Ascending aorta (tissue), 2 donors: ENCODE data around the gene SIMC1. TPM values are rescaled to one million over a fixed set of nuclear protein-coding genes. Genes with fewer than 3 reads are reported as not detected.

Experiments
- DNase-seq, 2 donors: peaks; one replicate each; pipeline ENCODE4 v3.0.0-alpha.2; 2019; ENCODE audit warnings: low spot score in 2 of 2
- H3K27ac ChIP-seq, 2 donors: fragments of 200-600 bp; sonication (generic); one replicate each; pipeline ENCODE4 v1.5.1; 2016 to 2017; ENCODE audit warnings: mild to moderate bottlenecking in 1 of 2
- H3K27me3 ChIP-seq: fragments of 200-600 bp; sonication (generic); one replicate; pipeline ENCODE4 v1.5.1; 2017
- H3K36me3 ChIP-seq, 2 donors: fragments of 200-600 bp; sonication (generic); one replicate each; pipeline ENCODE4 v1.5.1; 2016
- H3K4me1 ChIP-seq, 2 donors: fragments of 200-600 bp; sonication (generic); one replicate each; pipeline ENCODE4 v1.5.1; 2016 to 2017; ENCODE audit warnings: mild to moderate bottlenecking in 1 of 2
- H3K4me3 ChIP-seq, 2 donors: fragments of 200-600 bp; sonication (generic); one replicate each; pipeline ENCODE4 v1.5.1; 2016 to 2017; ENCODE audit warnings: mild to moderate bottlenecking in 1 of 2
- H3K9me3 ChIP-seq, 2 donors: fragments of 200-600 bp; sonication (generic); one replicate each; pipeline ENCODE4 v1.5.1; 2016
- CTCF ChIP-seq, 3 experiments: fragments of 200-600 bp in 2 of 3; fragments of 450-650 bp in 1 of 3; sonication (generic) in 2 of 3; IDR thresholded peaks; one replicate each; pipeline ENCODE4 v1.5.1; 2016 to 2019; ENCODE audit warnings: antibody characterized with exemption in 3 of 3, mild to moderate bottlenecking in 1 of 3, moderate library complexity in 1 of 3
- intact Hi-C: fragments of 100-400 bp; cut with DNase I; formaldehyde crosslinking; loops from one replicate; pipeline ENCODE4 v1.15.1; 2023
- total RNA-seq: library from RNA; depleted of rRNA; stranded (reverse); fragments of >200 nt; gene quantifications from one replicate; pipeline ENCODE4 v1.1.0, GENCODE V29; 2016

The SIMC1 gene
- total RNA-seq, 1 donor from 2014 or later: 3.7 TPM

DNA sequence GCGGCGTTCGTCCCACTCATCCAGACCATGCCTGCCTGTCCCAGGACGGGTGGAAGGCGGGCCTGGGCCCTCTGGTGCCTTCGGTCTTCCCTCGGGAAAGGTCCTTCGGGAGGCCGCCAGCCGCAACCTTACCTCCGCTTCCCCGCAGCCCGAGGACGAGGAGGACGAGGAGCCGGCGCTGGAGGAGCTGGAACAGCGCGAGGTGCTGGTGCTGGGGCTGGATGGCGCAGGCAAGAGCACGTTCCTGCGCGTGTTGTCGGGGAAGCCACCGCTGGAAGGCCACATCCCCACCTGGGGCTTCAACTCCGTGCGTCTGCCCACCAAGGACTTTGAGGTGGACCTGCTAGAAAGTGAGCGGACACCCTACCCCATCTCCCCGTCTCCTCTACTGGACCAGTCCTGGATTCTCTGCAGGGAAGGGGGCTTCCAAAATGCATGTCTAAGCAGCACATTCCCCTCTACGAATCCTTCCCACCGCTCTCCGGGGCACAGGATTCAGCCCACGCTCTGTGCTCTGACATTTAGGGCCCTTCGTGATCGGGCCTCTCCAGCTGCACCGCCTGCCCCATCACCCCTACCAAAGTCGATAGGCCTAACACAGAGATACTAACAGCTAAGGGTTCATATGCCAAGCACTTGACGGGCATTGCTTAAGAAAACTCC is 128.1 kb downstream of the SIMC1 start:
- intact Hi-C loops: no loop called here
- Histone ChIP-seq H3K36me3 (peaks cover 0 to 15% of the 10 kb centered on the region in 2 donors), H3K27me3 (no peaks in the 10 kb centered on the region), H3K27ac (peak overlapping the region; percentile 76 to 79), H3K4me1 (peaks cover 0 to 8% of the 10 kb centered on the region in 2 donors), H3K9me3 (no peaks in the 10 kb centered on the region), H3K4me3 (peak overlapping the region; percentile 80 to 95)
- DNase-seq: no peak
- TF ChIP-seq CTCF (IDR thresholded peaks at IDR 0.05): no peak

GRCh38 chr5:176368726-176369125 is 130.5 kb downstream of the SIMC1 start:
- H3K4me1 ChIP-seq: peaks cover 0 to 8% of the 10 kb centered on the region in 2 donors
- no peak for DNase-seq
- no peaks in the 10 kb centered on the region for H3K27me3 ChIP-seq
- intact Hi-C loops: no loop called here
- H3K27ac ChIP-seq: no peak overlapping the region
- H3K4me3 ChIP-seq: no peak overlapping the region
- H3K36me3 ChIP-seq: peaks cover 0 to 26% of the 10 kb centered on the region in 2 donors
- H3K9me3 ChIP-seq: no peaks in the 10 kb centered on the region
- no peak for TF ChIP-seq CTCF (IDR thresholded peaks at IDR 0.05)

- Histone ChIP-seq H3K36me3 (peaks cover 0 to 26% of the 10 kb centered on the region in 2 donors), H3K4me1 (peaks cover 0 to 4% of the 10 kb centered on the region in 2 donors)
- intact Hi-C loops: no loop called here
Observed at GRCh38 chr5:176369934-176370711, 131.9 kb downstream of the SIMC1 start.

DNA sequence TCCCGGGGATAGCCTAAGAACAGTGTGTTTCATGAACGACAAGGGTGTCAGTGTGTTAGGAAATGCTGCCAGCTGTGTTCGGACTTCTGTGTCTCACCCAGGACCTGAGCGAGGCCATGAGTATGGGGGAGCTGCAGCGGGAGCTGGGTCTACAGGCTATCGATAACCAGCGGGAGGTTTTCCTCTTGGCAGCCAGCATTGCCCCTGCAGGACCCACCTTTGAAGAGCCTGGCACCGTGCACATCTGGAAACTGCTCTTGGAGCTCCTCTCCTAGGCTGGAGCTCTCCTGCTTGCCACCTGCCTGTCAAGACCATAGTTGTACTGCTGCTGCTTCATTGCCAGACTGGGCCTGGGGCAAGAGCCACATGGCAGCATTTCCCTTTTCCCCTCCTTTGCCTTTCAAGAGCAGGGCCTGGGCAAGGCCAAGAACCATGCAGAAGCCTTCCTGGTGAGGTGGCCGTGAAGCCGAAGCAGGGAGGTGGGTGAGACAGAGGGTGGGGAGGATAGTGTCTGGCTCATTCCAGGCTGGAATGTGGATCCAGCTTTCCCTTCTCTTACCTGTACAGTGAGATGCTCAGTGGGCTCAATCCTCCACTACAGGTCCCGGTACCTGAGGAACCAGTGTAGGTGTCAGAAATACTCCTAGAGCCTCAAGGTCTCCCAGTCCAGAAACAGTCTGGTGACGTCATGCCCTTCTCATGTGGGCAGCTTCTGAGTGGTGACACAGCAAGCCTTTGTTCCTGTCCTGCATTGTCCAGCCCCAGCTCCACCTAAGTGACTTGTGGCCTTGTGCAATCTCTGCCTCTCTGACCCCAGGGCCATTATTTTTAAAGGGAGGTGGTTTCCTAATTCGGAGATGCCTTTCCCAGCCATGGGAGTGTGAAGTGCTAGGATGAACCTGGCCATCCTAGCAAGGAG is 133.7 kb downstream of the SIMC1 start:
- intact Hi-C loops: no loop called here
- Histone ChIP-seq H3K27ac (no peak overlapping the region), H3K4me1 (no peaks in the 10 kb centered on the region), H3K36me3 (peaks cover 0 to 30% of the 10 kb centered on the region in 2 donors), H3K27me3 (no peaks in the 10 kb centered on the region), H3K9me3 (no peaks in the 10 kb centered on the region), H3K4me3 (no peak overlapping the region)
- no peak for DNase-seq
- no peak for TF ChIP-seq CTCF (IDR thresholded peaks at IDR 0.05)

More at GRCh38 chr5:176369934-176370711, 131.9 kb downstream of the SIMC1 start:
- no peak overlapping the region for H3K27ac ChIP-seq
- no peaks in the 10 kb centered on the region for H3K9me3 ChIP-seq
- no peaks in the 10 kb centered on the region for H3K27me3 ChIP-seq
- no peak for TF ChIP-seq CTCF (IDR thresholded peaks at IDR 0.05)
- no peak for DNase-seq
- no peak overlapping the region for H3K4me3 ChIP-seq

GRCh38 chr5:176373100-176373818 is 135.0 kb downstream of the SIMC1 start:
- Histone ChIP-seq H3K27ac (peak overlapping the region; percentile 22 to 28), H3K9me3 (no peaks in the 10 kb centered on the region), H3K4me3 (no peak overlapping the region), H3K27me3 (no peaks in the 10 kb centered on the region), H3K36me3 (peaks cover 0 to 30% of the 10 kb centered on the region in 2 donors), H3K4me1 (no peaks in the 10 kb centered on the region)
- no peak for DNase-seq
- intact Hi-C loops: no loop called here
- TF ChIP-seq CTCF (IDR thresholded peaks at IDR 0.05): no peak
